ENCODE results near the gene DDOST. TPM values are rescaled to one million over a fixed set of nuclear protein-coding genes. Genes with fewer than 3 reads are reported as not detected.

Gene DDOST
- total RNA-seq, 4 donors from 2014 or later = 83.4 to 116 (median 110) TPM

- Histone ChIP-seq H3K4me1 (peaks cover 0 to 31% (median 6%) of the 10 kb centered on the region in 3 donors), H3K27ac (peak overlapping the region in 3 of 4 donors; percentile 12 to 60 (median 42)), H3K27me3 (no peaks in the 10 kb centered on the region), H3K4me3 (no peak overlapping the region), H3K9me3 (no peaks in the 10 kb centered on the region), H3K36me3 (no peaks in the 10 kb centered on the region)
- 63 to 71% methylated on average over 2 to 3 of the region's 3 CpGs for WGBS, 2 donors (ENCODE audit: low coverage in 1 of 2)
- ATAC-seq = no peak
- no peak for TF ChIP-seq CTCF (IDR thresholded peaks at IDR 0.05)
- no peak for TF ChIP-seq EP300 (IDR thresholded peaks at IDR 0.05)
- TF ChIP-seq POLR2A (IDR thresholded peaks at IDR 0.05) = no peak
- TF ChIP-seq POLR2AphosphoS5 (IDR thresholded peaks at IDR 0.05) = no peak
Observed at GRCh38 chr1:20616847-20617487, 44.2 kb downstream of the DDOST start.

- WGBS, 2 donors (ENCODE audit: low coverage in 1 of 2) = 30 to 68% methylated on average over 4 to 19 of the region's 20 CpGs
- H3K4me3 ChIP-seq = no peak overlapping the region
- no peak for ATAC-seq
- no peaks in the 10 kb centered on the region for H3K36me3 ChIP-seq
- peaks cover 0 to 31% (median 6%) of the 10 kb centered on the region in 3 donors for H3K4me1 ChIP-seq
- TF ChIP-seq EP300 (IDR thresholded peaks at IDR 0.05) (no peak), CTCF (IDR thresholded peaks at IDR 0.05) (no peak), POLR2A (IDR thresholded peaks at IDR 0.05) (no peak), POLR2AphosphoS5 (IDR thresholded peaks at IDR 0.05) (no peak)
- no peaks in the 10 kb centered on the region for H3K27me3 ChIP-seq
- H3K9me3 ChIP-seq = no peaks in the 10 kb centered on the region
- H3K27ac ChIP-seq = peak overlapping the region in 3 of 4 donors; percentile 12 to 60 (median 42)
Observed at GRCh38 chr1:20615946-20616846, 45.0 kb downstream of the DDOST start.

- H3K4me1 ChIP-seq = peaks cover 0 to 31% (median 6%) of the 10 kb centered on the region in 3 donors
- no peak for ATAC-seq
- no peaks in the 10 kb centered on the region for H3K9me3 ChIP-seq
- H3K27ac ChIP-seq = peak overlapping the region in 3 of 4 donors; percentile 71 to 80 (median 72)
- 62 to 80% methylated on average over 1 to 3 of the region's 3 CpGs for WGBS, 2 donors (ENCODE audit: low coverage in 1 of 2)
- no peaks in the 10 kb centered on the region for H3K36me3 ChIP-seq
- no peaks in the 10 kb centered on the region for H3K27me3 ChIP-seq
- no peak for TF ChIP-seq POLR2A (IDR thresholded peaks at IDR 0.05)
- no peak for TF ChIP-seq POLR2AphosphoS5 (IDR thresholded peaks at IDR 0.05)
- no peak for TF ChIP-seq CTCF (IDR thresholded peaks at IDR 0.05)
- TF ChIP-seq EP300 (IDR thresholded peaks at IDR 0.05) = no peak
- H3K4me3 ChIP-seq = no peak overlapping the region
Observed at GRCh38 chr1:20614131-20614579, 47.0 kb downstream of the DDOST start.

GRCh38 chr1:20612221-20612746, 48.9 kb downstream of the DDOST start:
- H3K4me3 ChIP-seq = no peak overlapping the region
- ATAC-seq = no peak

More at GRCh38 chr1:20612221-20612746, 48.9 kb downstream of the DDOST start:
- Histone ChIP-seq H3K36me3 (no peaks in the 10 kb centered on the region), H3K27ac (no peak overlapping the region), H3K4me1 (peaks cover 0 to 31% (median 6%) of the 10 kb centered on the region in 3 donors), H3K27me3 (no peaks in the 10 kb centered on the region), H3K9me3 (no peaks in the 10 kb centered on the region)
- 63 to 70% methylated on average over 4 to 6 of the region's 11 CpGs for WGBS, 2 donors (ENCODE audit: low coverage in 1 of 2)
- TF ChIP-seq POLR2A (IDR thresholded peaks at IDR 0.05) (no peak), CTCF (IDR thresholded peaks at IDR 0.05) (no peak), EP300 (IDR thresholded peaks at IDR 0.05) (no peak), POLR2AphosphoS5 (IDR thresholded peaks at IDR 0.05) (no peak)

All from gastroesophageal sphincter (tissue), 4 donors.